ENCODE data around the gene LAT. TPM values are rescaled to one million over a fixed set of nuclear protein-coding genes. Genes with fewer than 3 reads are reported as not detected.

LAT gene
- total RNA-seq, 1 experiment from 2014 or later: 3.7 TPM

DNA sequence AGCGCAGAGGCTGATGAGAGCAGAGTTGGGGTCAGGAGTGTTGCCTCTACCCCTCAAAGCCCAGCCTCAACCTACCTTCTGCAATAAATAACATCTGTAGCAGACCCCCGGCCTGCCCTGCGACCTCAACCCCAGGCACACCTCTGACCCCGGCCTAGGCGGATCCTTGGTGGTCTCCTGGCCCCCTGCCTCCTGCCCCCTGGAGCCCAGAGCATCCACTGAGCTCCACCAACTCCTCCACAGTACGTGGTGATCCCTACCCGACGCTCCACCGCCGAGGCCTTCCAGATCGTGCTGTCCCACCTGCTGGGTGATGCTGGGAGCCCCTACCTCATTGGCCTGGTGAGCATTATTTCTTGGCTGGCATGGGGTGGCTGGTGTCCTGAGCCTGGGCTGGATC is 1.9 kb upstream of the LAT start:
- DNase-seq (ENCODE audit: low read depth, low spot score): no peak
- CTCF ChIA-PET: interaction anchor here (0.6 kb wide), 1 partner anchor 15 kb away, joined by 3 read pairs; no protein-coding TSS in a partner anchor
- in situ Hi-C loops (cut with HindIII; ENCODE audit: low pct_unique_long_range_greater_than_20kb, low sequenced_read_pairs): no loop called here
- BruUV-seq (replicated peaks): no TSS peak
- ATAC-seq: no peak
- TF ChIP-seq POLR2AphosphoS5 (IDR thresholded peaks at IDR 0.05; ENCODE audit: low read depth, low read length): no peak
- no peak for TF ChIP-seq TCF7L2 (IDR thresholded peaks at IDR 0.05; ENCODE audit: low read depth, low read length)
- TF ChIP-seq, protein P1, sequence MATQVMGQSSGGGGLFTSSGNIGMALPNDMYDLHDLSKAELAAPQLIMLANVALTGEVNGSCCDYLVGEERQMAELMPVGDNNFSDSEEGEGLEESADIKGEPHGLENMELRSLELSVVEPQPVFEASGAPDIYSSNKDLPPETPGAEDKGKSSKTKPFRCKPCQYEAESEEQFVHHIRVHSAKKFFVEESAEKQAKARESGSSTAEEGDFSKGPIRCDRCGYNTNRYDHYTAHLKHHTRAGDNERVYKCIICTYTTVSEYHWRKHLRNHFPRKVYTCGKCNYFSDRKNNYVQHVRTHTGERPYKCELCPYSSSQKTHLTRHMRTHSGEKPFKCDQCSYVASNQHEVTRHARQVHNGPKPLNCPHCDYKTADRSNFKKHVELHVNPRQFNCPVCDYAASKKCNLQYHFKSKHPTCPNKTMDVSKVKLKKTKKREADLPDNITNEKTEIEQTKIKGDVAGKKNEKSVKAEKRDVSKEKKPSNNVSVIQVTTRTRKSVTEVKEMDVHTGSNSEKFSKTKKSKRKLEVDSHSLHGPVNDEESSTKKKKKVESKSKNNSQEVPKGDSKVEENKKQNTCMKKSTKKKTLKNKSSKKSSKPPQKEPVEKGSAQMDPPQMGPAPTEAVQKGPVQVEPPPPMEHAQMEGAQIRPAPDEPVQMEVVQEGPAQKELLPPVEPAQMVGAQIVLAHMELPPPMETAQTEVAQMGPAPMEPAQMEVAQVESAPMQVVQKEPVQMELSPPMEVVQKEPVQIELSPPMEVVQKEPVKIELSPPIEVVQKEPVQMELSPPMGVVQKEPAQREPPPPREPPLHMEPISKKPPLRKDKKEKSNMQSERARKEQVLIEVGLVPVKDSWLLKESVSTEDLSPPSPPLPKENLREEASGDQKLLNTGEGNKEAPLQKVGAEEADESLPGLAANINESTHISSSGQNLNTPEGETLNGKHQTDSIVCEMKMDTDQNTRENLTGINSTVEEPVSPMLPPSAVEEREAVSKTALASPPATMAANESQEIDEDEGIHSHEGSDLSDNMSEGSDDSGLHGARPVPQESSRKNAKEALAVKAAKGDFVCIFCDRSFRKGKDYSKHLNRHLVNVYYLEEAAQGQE (IDR thresholded peaks at IDR 0.05; ENCODE audit: insufficient read depth in 1 of 2, low read depth in 2 of 2, low read length in 1 of 2): no peak
- TF ChIP-seq, protein P2, sequence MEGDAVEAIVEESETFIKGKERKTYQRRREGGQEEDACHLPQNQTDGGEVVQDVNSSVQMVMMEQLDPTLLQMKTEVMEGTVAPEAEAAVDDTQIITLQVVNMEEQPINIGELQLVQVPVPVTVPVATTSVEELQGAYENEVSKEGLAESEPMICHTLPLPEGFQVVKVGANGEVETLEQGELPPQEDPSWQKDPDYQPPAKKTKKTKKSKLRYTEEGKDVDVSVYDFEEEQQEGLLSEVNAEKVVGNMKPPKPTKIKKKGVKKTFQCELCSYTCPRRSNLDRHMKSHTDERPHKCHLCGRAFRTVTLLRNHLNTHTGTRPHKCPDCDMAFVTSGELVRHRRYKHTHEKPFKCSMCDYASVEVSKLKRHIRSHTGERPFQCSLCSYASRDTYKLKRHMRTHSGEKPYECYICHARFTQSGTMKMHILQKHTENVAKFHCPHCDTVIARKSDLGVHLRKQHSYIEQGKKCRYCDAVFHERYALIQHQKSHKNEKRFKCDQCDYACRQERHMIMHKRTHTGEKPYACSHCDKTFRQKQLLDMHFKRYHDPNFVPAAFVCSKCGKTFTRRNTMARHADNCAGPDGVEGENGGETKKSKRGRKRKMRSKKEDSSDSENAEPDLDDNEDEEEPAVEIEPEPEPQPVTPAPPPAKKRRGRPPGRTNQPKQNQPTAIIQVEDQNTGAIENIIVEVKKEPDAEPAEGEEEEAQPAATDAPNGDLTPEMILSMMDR (IDR thresholded peaks at IDR 0.05): no peak
- no peak for TF ChIP-seq SIN3A (IDR thresholded peaks at IDR 0.05; ENCODE audit: borderline replicate concordance, insufficient read depth, low read depth, low read length)
- no peaks in the 10 kb centered on the region for H3K27me3 ChIP-seq (ENCODE audit: control insufficient read depth, insufficient read depth, low read length)
- no peaks in the 10 kb centered on the region for H3K4me1 ChIP-seq (ENCODE audit: control insufficient read depth, insufficient read depth, low read length)
- H3K27ac ChIP-seq (ENCODE audit: low read length): no peak overlapping the region
- POLR2A ChIA-PET: no interaction called here
- no peaks in the 10 kb centered on the region for H3K36me3 ChIP-seq (ENCODE audit: control insufficient read depth, insufficient read depth, low read length)
- intact Hi-C loops (cut with micrococcal nuclease; ENCODE audit: unreplicated experiment): no loop called here
- no peaks in the 10 kb centered on the region for H3K9me3 ChIP-seq (ENCODE audit: control insufficient read depth, insufficient read depth, low read depth, low read length)
- no peak overlapping the region for H3K4me3 ChIP-seq (ENCODE audit: low read depth in 2 of 2, low read length in 2 of 2)

DNA sequence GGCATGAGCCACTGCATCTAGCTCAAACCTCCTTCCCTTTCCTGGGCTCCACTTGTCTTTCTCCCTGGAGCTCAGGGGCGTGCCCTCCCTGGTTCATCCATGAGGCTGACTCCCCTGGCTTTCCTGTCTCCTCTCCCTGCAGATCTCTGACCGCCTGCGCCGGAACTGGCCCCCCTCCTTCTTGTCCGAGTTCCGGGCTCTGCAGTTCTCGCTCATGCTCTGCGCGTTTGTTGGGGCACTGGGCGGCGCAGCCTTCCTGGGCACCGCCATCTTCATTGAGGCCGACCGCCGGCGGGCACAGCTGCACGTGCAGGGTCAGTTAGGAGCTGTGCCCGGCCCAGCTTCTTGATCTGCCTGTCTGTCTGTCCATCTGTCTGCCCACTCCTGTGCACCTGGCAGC is 1.2 kb upstream of the LAT start:
- Histone ChIP-seq H3K27me3 (ENCODE audit: control insufficient read depth, insufficient read depth, low read length) (no peaks in the 10 kb centered on the region), H3K4me1 (ENCODE audit: control insufficient read depth, insufficient read depth, low read length) (no peaks in the 10 kb centered on the region), H3K36me3 (ENCODE audit: control insufficient read depth, insufficient read depth, low read length) (no peaks in the 10 kb centered on the region), H3K9me3 (ENCODE audit: control insufficient read depth, insufficient read depth, low read depth, low read length) (no peaks in the 10 kb centered on the region), H3K27ac (ENCODE audit: low read length) (no peak overlapping the region), H3K4me3 (ENCODE audit: low read depth in 2 of 2, low read length in 2 of 2) (no peak overlapping the region)
- DNase-seq (ENCODE audit: low read depth, low spot score): no peak
- no TSS peak for BruUV-seq (replicated peaks)
- CTCF ChIA-PET: interaction anchor here (0.6 kb wide), 1 partner anchor 134 kb away, joined by 4 read pairs; no protein-coding TSS in a partner anchor
- in situ Hi-C loops (cut with HindIII; ENCODE audit: low pct_unique_long_range_greater_than_20kb, low sequenced_read_pairs): no loop called here
- POLR2A ChIA-PET: no interaction called here
- intact Hi-C loops (cut with micrococcal nuclease; ENCODE audit: unreplicated experiment): no loop called here
- ATAC-seq: no peak
- TF ChIP-seq POLR2AphosphoS5 (IDR thresholded peaks at IDR 0.05; ENCODE audit: low read depth, low read length) (no peak), SIN3A (IDR thresholded peaks at IDR 0.05; ENCODE audit: borderline replicate concordance, insufficient read depth, low read depth, low read length) (no peak), TCF7L2 (IDR thresholded peaks at IDR 0.05; ENCODE audit: low read depth, low read length) (no peak)
- TF ChIP-seq, protein P1 (IDR thresholded peaks at IDR 0.05; ENCODE audit: insufficient read depth in 1 of 2, low read depth in 2 of 2, low read length in 1 of 2): no peak
- TF ChIP-seq, protein P2 (IDR thresholded peaks at IDR 0.05): no peak
